Smooth muscle cell of the brain vasculature (primary cell): Measurements from ENCODE around the gene SUCLG1.
"Not testable (repeated sequence)": the region's sequence is repeated elsewhere in the genome, so short reads cannot be mapped to it uniquely, and the experiment has no call there.

ENCODE experiments used
- DNase-seq: peaks from one replicate; pipeline ENCODE4 v3.0.0-alpha.2; 2012; ENCODE audit warnings: low read depth, low spot score

The SUCLG1 gene

GRCh38 chr2:84459018-84459943 is at the start of gene SUCLG1:
Gene SUCLG1, minus strand, starts transcription at chr2:84459280. Its CDS starts 11 bp downstream, at chr2:84459269.
- DNase-seq = peak; percentile 43

GRCh38 chr2:84498150-84498799 is 39.2 kb upstream of the SUCLG1 start:
- DNase-seq = no peak

- no peak for DNase-seq
These were observed 38.2 kb upstream of the SUCLG1 start for GRCh38 chr2:84497285-84497684.

- DNase-seq = no peak
These were observed 37.3 kb upstream of the SUCLG1 start for GRCh38 chr2:84496386-84496785.

- DNase-seq = peak; percentile 45
These were observed 36.6 kb upstream of the SUCLG1 start for GRCh38 chr2:84495539-84496146.

- no peak for DNase-seq
These were observed 35.0 kb upstream of the SUCLG1 start for GRCh38 chr2:84494070-84494469.

- DNase-seq = no peak
These were observed 34.4 kb upstream of the SUCLG1 start for GRCh38 chr2:84493514-84493913.

GRCh38 chr2:84492571-84492970 is 33.5 kb upstream of the SUCLG1 start:
- no peak for DNase-seq

- DNase-seq = no peak
These were observed 32.7 kb upstream of the SUCLG1 start for GRCh38 chr2:84491741-84492140.

- no peak for DNase-seq
These were observed 32.2 kb upstream of the SUCLG1 start for GRCh38 chr2:84491256-84491655.

GRCh38 chr2:84487298-84487996 is 28.4 kb upstream of the SUCLG1 start:
- no peak for DNase-seq

- DNase-seq = no peak
These were observed 27.5 kb upstream of the SUCLG1 start for GRCh38 chr2:84486441-84487115.

- no peak for DNase-seq
These were observed 24.2 kb upstream of the SUCLG1 start for GRCh38 chr2:84483320-84483719.

GRCh38 chr2:84482603-84483002 is 23.5 kb upstream of the SUCLG1 start:
- no peak for DNase-seq

- no peak for DNase-seq
These were observed 22.6 kb upstream of the SUCLG1 start for GRCh38 chr2:84481702-84482101.

- DNase-seq = no peak
These were observed 19.8 kb upstream of the SUCLG1 start for GRCh38 chr2:84478867-84479266.

- no peak for DNase-seq
These were observed 18.8 kb upstream of the SUCLG1 start for GRCh38 chr2:84477886-84478285.

- DNase-seq = no peak
These were observed 15.1 kb upstream of the SUCLG1 start for GRCh38 chr2:84474176-84474575.

GRCh38 chr2:84472856-84473565 is 13.9 kb upstream of the SUCLG1 start:
- DNase-seq = no peak

- DNase-seq = not testable (repeated sequence)
These were observed 13.3 kb upstream of the SUCLG1 start for GRCh38 chr2:84472423-84472822.

- DNase-seq = no peak
These were observed 8.3 kb upstream of the SUCLG1 start for GRCh38 chr2:84467389-84467788.
